Measurements from ENCODE around the gene ADGRL3. TPM values are rescaled to one million over a fixed set of nuclear protein-coding genes. Genes with fewer than 3 reads are reported as not detected.
"Not testable (repeated sequence)": the region's sequence is repeated elsewhere in the genome, so short reads cannot be mapped to it uniquely, and the experiment has no call there.

ADGRL3 gene
- total and polyA plus RNA-seq, 2 donors = 0.82 to 2.0 TPM

GRCh38 chr4:61638591-61638990 lies 438.5 kb downstream of the ADGRL3 start:
- H3K27me3 ChIP-seq (ENCODE audit: control insufficient read depth in 2 of 2, insufficient read depth in 1 of 2, low read length in 1 of 2) = no peaks in the 10 kb centered on the region
- WGBS = 88% methylated on average over 1 of the region's 1 CpG
- no peaks in the 10 kb centered on the region for H3K36me3 ChIP-seq (ENCODE audit: control insufficient read depth in 2 of 2, insufficient read depth in 2 of 2, low read length in 1 of 2)
- H3K27ac ChIP-seq (ENCODE audit: low read depth in 1 of 2, low read length in 1 of 2) = no peak overlapping the region
- H3K4me1 ChIP-seq (ENCODE audit: control insufficient read depth in 2 of 2, insufficient read depth in 2 of 2, low read length in 2 of 2) = no peaks in the 10 kb centered on the region
- DNase-seq (ENCODE audit: low read depth in 6 of 9, low spot score in 9 of 9) = no peak
- H3K4me3 ChIP-seq (ENCODE audit: low read length in 2 of 2) = no peak overlapping the region
- no peaks in the 10 kb centered on the region for H3K9me3 ChIP-seq (ENCODE audit: control insufficient read depth in 2 of 2, insufficient read depth in 1 of 2, low read length in 1 of 2)

DNA sequence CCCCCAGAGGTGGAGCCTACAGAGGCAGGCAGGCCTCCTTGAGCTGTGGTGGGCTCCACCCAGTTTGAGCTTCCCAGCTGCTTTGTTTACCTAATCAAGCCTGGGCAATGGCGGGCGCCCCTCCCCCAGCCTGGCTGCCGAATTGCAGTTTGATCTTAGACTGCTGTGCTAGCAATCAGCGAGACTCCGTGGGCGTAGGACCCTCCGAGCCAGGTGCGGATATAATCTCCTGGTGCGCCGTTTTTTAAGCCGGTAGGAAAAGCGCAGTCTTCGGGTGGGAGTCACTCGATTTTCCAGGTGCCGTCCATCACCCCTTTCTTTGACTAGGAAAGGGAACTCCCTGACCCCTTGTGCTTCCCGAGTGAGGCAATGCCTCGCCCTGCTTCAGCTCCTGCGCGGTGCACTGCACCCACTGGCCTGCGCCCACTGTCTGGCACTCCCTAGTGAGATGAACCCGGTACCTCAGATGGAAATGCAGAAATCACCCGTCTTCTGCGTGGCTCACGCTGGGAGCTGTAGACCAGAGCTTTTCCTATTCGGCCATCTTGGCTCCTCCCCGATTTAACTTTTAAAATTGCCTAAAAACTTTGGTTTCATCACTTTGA lies 446.7 kb downstream of the ADGRL3 start:
- not testable (repeated sequence) for H3K4me1 ChIP-seq (ENCODE audit: control insufficient read depth in 2 of 2, insufficient read depth in 2 of 2, low read length in 2 of 2); H3K27me3 ChIP-seq (ENCODE audit: control insufficient read depth in 2 of 2, insufficient read depth in 1 of 2, low read length in 1 of 2); DNase-seq (ENCODE audit: low read depth in 6 of 9, low spot score in 9 of 9); H3K27ac ChIP-seq (ENCODE audit: low read depth in 1 of 2, low read length in 1 of 2); H3K4me3 ChIP-seq (ENCODE audit: low read length in 2 of 2); H3K36me3 ChIP-seq (ENCODE audit: control insufficient read depth in 2 of 2, insufficient read depth in 2 of 2, low read length in 1 of 2); H3K9me3 ChIP-seq (ENCODE audit: control insufficient read depth in 2 of 2, insufficient read depth in 1 of 2, low read length in 1 of 2)
- WGBS = 91% methylated on average over 26 of the region's 26 CpGs

DNA sequence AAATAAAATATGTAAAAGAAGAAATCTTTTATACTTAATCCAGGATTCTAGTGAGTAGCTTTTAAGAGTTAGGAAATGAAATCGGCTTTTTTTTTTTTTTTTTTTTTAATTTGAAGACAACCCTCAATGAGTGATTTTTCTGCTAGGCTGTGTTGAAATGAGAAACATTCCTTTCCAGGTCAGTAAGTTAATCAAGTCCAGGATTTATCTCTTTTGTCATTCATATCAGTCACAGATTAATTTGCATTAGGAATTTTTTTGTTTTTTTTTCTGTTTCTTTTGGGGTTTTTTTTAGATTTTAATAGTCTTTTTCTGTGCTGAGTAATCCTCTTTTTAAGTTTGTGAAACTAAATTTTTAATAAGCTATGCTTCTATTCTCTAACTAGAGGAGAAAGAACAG lies 448.1 kb downstream of the ADGRL3 start:
- no peaks in the 10 kb centered on the region for H3K4me1 ChIP-seq (ENCODE audit: control insufficient read depth in 2 of 2, insufficient read depth in 2 of 2, low read length in 2 of 2)
- no peak overlapping the region for H3K4me3 ChIP-seq (ENCODE audit: low read length in 2 of 2)
- H3K27ac ChIP-seq (ENCODE audit: low read depth in 1 of 2, low read length in 1 of 2) = no peak overlapping the region
- H3K27me3 ChIP-seq (ENCODE audit: control insufficient read depth in 2 of 2, insufficient read depth in 1 of 2, low read length in 1 of 2) = no peaks in the 10 kb centered on the region
- H3K36me3 ChIP-seq (ENCODE audit: control insufficient read depth in 2 of 2, insufficient read depth in 2 of 2, low read length in 1 of 2) = no peaks in the 10 kb centered on the region
- WGBS = 91% methylated on average over 1 of the region's 1 CpG
- no peak for DNase-seq (ENCODE audit: low read depth in 6 of 9, low spot score in 9 of 9)
- H3K9me3 ChIP-seq (ENCODE audit: control insufficient read depth in 2 of 2, insufficient read depth in 1 of 2, low read length in 1 of 2) = no peaks in the 10 kb centered on the region

DNA sequence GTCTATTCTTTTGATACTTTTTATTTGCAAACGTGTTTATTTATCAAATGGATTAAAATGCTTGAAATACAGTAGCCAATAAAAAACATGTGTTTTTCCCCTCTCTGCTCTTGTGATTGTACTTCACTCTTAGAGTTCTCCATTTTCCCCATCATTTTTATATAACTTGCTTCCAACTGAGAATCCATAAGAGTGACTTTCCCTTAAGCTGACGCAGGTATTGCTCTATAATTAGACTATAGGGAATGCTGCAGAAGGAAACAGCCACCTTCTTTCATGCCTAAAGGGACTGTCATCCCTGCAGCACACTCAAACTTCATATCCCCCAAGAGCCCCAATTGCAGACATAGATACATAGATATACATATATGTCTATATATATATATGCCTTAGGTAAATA lies 456.9 kb downstream of the ADGRL3 start:
- Histone ChIP-seq H3K9me3 (ENCODE audit: control insufficient read depth in 2 of 2, insufficient read depth in 1 of 2, low read length in 1 of 2) (peaks cover 0 to 3% of the 10 kb centered on the region in 2 donors), H3K4me1 (ENCODE audit: control insufficient read depth in 2 of 2, insufficient read depth in 2 of 2, low read length in 2 of 2) (no peaks in the 10 kb centered on the region), H3K27ac (ENCODE audit: low read depth in 1 of 2, low read length in 1 of 2) (no peak overlapping the region), H3K4me3 (ENCODE audit: low read length in 2 of 2) (no peak overlapping the region), H3K36me3 (ENCODE audit: control insufficient read depth in 2 of 2, insufficient read depth in 2 of 2, low read length in 1 of 2) (no peaks in the 10 kb centered on the region), H3K27me3 (ENCODE audit: control insufficient read depth in 2 of 2, insufficient read depth in 1 of 2, low read length in 1 of 2) (no peaks in the 10 kb centered on the region)
- DNase-seq (ENCODE audit: low read depth in 6 of 9, low spot score in 9 of 9) = no peak
- 84% methylated on average over 2 of the region's 2 CpGs for whole genome bisulfite sequencing

DNA sequence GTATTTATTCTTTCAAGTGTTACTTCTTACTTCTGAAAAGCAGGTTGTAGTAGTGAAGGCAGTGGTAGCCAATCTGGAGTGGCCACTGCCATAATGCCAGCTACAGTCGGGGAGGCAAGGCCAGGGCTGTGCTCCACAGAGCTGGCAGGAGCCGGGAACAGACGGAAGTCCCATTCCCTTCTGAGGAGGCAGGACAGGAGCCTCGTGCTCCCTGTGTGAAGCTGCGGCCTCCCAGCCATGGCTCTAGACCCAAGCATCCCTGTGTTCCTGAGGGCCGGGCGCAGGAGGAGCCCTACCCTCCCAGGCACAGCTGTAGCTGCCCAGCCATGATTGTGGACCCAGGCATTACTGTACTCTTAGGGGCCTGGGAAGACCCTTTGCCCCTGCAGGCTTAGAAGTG lies 461.8 kb downstream of the ADGRL3 start:
- Histone ChIP-seq H3K36me3 (ENCODE audit: control insufficient read depth in 2 of 2, insufficient read depth in 2 of 2, low read length in 1 of 2) (no peaks in the 10 kb centered on the region), H3K27ac (ENCODE audit: low read depth in 1 of 2, low read length in 1 of 2) (no peak overlapping the region), H3K4me1 (ENCODE audit: control insufficient read depth in 2 of 2, insufficient read depth in 2 of 2, low read length in 2 of 2) (no peaks in the 10 kb centered on the region), H3K27me3 (ENCODE audit: control insufficient read depth in 2 of 2, insufficient read depth in 1 of 2, low read length in 1 of 2) (no peaks in the 10 kb centered on the region), H3K9me3 (ENCODE audit: control insufficient read depth in 2 of 2, insufficient read depth in 1 of 2, low read length in 1 of 2) (peaks cover 0 to 18% of the 10 kb centered on the region in 2 donors), H3K4me3 (ENCODE audit: low read length in 2 of 2) (no peak overlapping the region)
- WGBS = 94% methylated on average over 7 of the region's 7 CpGs
- DNase-seq (ENCODE audit: low read depth in 6 of 9, low spot score in 9 of 9) = no peak

GRCh38 chr4:61662362-61662761 lies 462.2 kb downstream of the ADGRL3 start:
- Histone ChIP-seq H3K4me3 (ENCODE audit: low read length in 2 of 2) (no peak overlapping the region), H3K27ac (ENCODE audit: low read depth in 1 of 2, low read length in 1 of 2) (no peak overlapping the region), H3K9me3 (ENCODE audit: control insufficient read depth in 2 of 2, insufficient read depth in 1 of 2, low read length in 1 of 2) (peaks cover 0 to 18% of the 10 kb centered on the region in 2 donors), H3K36me3 (ENCODE audit: control insufficient read depth in 2 of 2, insufficient read depth in 2 of 2, low read length in 1 of 2) (no peaks in the 10 kb centered on the region), H3K4me1 (ENCODE audit: control insufficient read depth in 2 of 2, insufficient read depth in 2 of 2, low read length in 2 of 2) (no peaks in the 10 kb centered on the region), H3K27me3 (ENCODE audit: control insufficient read depth in 2 of 2, insufficient read depth in 1 of 2, low read length in 1 of 2) (no peaks in the 10 kb centered on the region)
- WGBS = 93% methylated on average over 5 of the region's 5 CpGs
- DNase-seq (ENCODE audit: low read depth in 6 of 9, low spot score in 9 of 9) = no peak

- Histone ChIP-seq H3K27ac (ENCODE audit: low read depth in 1 of 2, low read length in 1 of 2) (no peak overlapping the region), H3K36me3 (ENCODE audit: control insufficient read depth in 2 of 2, insufficient read depth in 2 of 2, low read length in 1 of 2) (no peaks in the 10 kb centered on the region), H3K4me3 (ENCODE audit: low read length in 2 of 2) (no peak overlapping the region), H3K9me3 (ENCODE audit: control insufficient read depth in 2 of 2, insufficient read depth in 1 of 2, low read length in 1 of 2) (peaks cover 0 to 18% of the 10 kb centered on the region in 2 donors), H3K4me1 (ENCODE audit: control insufficient read depth in 2 of 2, insufficient read depth in 2 of 2, low read length in 2 of 2) (no peaks in the 10 kb centered on the region), H3K27me3 (ENCODE audit: control insufficient read depth in 2 of 2, insufficient read depth in 1 of 2, low read length in 1 of 2) (no peaks in the 10 kb centered on the region)
- DNase-seq (ENCODE audit: low read depth in 6 of 9, low spot score in 9 of 9) = no peak
- 95% methylated on average over 8 of the region's 8 CpGs for WGBS
Observed at GRCh38 chr4:61663310-61663709, 463.2 kb downstream of the ADGRL3 start.

- Histone ChIP-seq H3K27me3 (ENCODE audit: control insufficient read depth in 2 of 2, insufficient read depth in 1 of 2, low read length in 1 of 2) (no peaks in the 10 kb centered on the region), H3K4me1 (ENCODE audit: control insufficient read depth in 2 of 2, insufficient read depth in 2 of 2, low read length in 2 of 2) (no peaks in the 10 kb centered on the region), H3K27ac (ENCODE audit: low read depth in 1 of 2, low read length in 1 of 2) (no peak overlapping the region), H3K9me3 (ENCODE audit: control insufficient read depth in 2 of 2, insufficient read depth in 1 of 2, low read length in 1 of 2) (peaks cover 0 to 18% of the 10 kb centered on the region in 2 donors), H3K4me3 (ENCODE audit: low read length in 2 of 2) (no peak overlapping the region), H3K36me3 (ENCODE audit: control insufficient read depth in 2 of 2, insufficient read depth in 2 of 2, low read length in 1 of 2) (no peaks in the 10 kb centered on the region)
- DNase-seq (ENCODE audit: low read depth in 6 of 9, low spot score in 9 of 9) = no peak
Observed at GRCh38 chr4:61665649-61666048, 465.5 kb downstream of the ADGRL3 start.

DNA sequence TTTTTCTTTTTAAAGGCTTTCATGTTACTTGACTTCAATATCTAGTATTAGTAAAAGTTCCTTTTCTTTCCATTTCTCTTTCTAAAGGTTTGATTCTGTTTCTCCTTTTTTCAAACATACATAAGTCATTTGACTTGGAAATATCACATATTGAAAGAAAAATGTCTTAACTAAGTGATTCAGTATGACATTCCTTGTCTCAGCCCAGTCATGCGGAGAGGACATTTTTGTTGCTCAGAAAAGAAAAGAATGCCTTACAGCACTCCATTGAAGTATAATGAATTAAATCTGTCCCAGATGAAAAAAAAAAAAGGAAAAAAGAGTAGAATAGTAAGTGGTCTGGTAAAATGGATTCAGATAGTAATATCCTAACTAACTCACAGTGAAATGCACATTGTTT lies 466.1 kb downstream of the ADGRL3 start:
- Histone ChIP-seq H3K27me3 (ENCODE audit: control insufficient read depth in 2 of 2, insufficient read depth in 1 of 2, low read length in 1 of 2) (no peaks in the 10 kb centered on the region), H3K36me3 (ENCODE audit: control insufficient read depth in 2 of 2, insufficient read depth in 2 of 2, low read length in 1 of 2) (no peaks in the 10 kb centered on the region), H3K4me1 (ENCODE audit: control insufficient read depth in 2 of 2, insufficient read depth in 2 of 2, low read length in 2 of 2) (no peaks in the 10 kb centered on the region), H3K27ac (ENCODE audit: low read depth in 1 of 2, low read length in 1 of 2) (no peak overlapping the region), H3K4me3 (ENCODE audit: low read length in 2 of 2) (no peak overlapping the region), H3K9me3 (ENCODE audit: control insufficient read depth in 2 of 2, insufficient read depth in 1 of 2, low read length in 1 of 2) (peaks cover 0 to 18% of the 10 kb centered on the region in 2 donors)
- WGBS = 96% methylated on average over 1 of the region's 1 CpG
- DNase-seq (ENCODE audit: low read depth in 6 of 9, low spot score in 9 of 9) = no peak

- H3K36me3 ChIP-seq (ENCODE audit: control insufficient read depth in 2 of 2, insufficient read depth in 2 of 2, low read length in 1 of 2) = no peaks in the 10 kb centered on the region
- no peaks in the 10 kb centered on the region for H3K4me1 ChIP-seq (ENCODE audit: control insufficient read depth in 2 of 2, insufficient read depth in 2 of 2, low read length in 2 of 2)
- no peaks in the 10 kb centered on the region for H3K27me3 ChIP-seq (ENCODE audit: control insufficient read depth in 2 of 2, insufficient read depth in 1 of 2, low read length in 1 of 2)
- no peak overlapping the region for H3K27ac ChIP-seq (ENCODE audit: low read depth in 1 of 2, low read length in 1 of 2)
- DNase-seq (ENCODE audit: low read depth in 6 of 9, low spot score in 9 of 9) = no peak
- no peaks in the 10 kb centered on the region for H3K9me3 ChIP-seq (ENCODE audit: control insufficient read depth in 2 of 2, insufficient read depth in 1 of 2, low read length in 1 of 2)
- 92% methylated on average over 1 of the region's 1 CpG for WGBS
- H3K4me3 ChIP-seq (ENCODE audit: low read length in 2 of 2) = no peak overlapping the region
Observed at GRCh38 chr4:61671599-61671998, 471.5 kb downstream of the ADGRL3 start.

All from thymus (tissue), 11 donors.